Activated CD4-positive, alpha-beta T cell treated with anti-CD3 and anti-CD28 coated beads, Interleukin-10, Interleukin-2, amounts not matched to agents 100 ng/mL and 50 ng/mL, durations not matched to agents 16 hours and 8 hours (primary cell): ENCODE measurements around the gene WDR41.
"Not testable (repeated sequence)": the region's sequence is repeated elsewhere in the genome, so short reads cannot be mapped to it uniquely, and the experiment has no call there.

Source experiments
- DNase-seq: peaks from one replicate; pipeline ENCODE4 v3.0.0-alpha.2; 2020

Gene WDR41

GRCh38 chr5:77398896-77399295 is 93.2 kb downstream of the WDR41 start:
- no peak for DNase-seq

- no peak for DNase-seq
These were observed 93.7 kb downstream of the WDR41 start for GRCh38 chr5:77398458-77398857.

GRCh38 chr5:77397686-77398292 is 94.3 kb downstream of the WDR41 start:
- DNase-seq, result no peak

- DNase-seq, result peak; percentile 13
These were observed 96.1 kb downstream of the WDR41 start for GRCh38 chr5:77396017-77396416.

GRCh38 chr5:77394064-77394715 is 97.9 kb downstream of the WDR41 start:
- DNase-seq, result no peak

- no peak for DNase-seq
These were observed 100.8 kb downstream of the WDR41 start for GRCh38 chr5:77391240-77391765.

- DNase-seq, result no peak
These were observed 101.3 kb downstream of the WDR41 start for GRCh38 chr5:77390795-77391194.

- no peak for DNase-seq
These were observed 101.9 kb downstream of the WDR41 start for GRCh38 chr5:77390221-77390620.

GRCh38 chr5:77389746-77390145 is 102.4 kb downstream of the WDR41 start:
- no peak for DNase-seq

GRCh38 chr5:77386340-77386739 is 105.8 kb downstream of the WDR41 start:
- DNase-seq, result not testable (repeated sequence)

GRCh38 chr5:77383336-77383735 is 108.8 kb downstream of the WDR41 start:
- DNase-seq, result not testable (repeated sequence)
